Endothelial cell of umbilical vein (primary cell): Measurements from ENCODE around the gene DDX54. TPM values are rescaled to one million over a fixed set of nuclear protein-coding genes. Genes with fewer than 3 reads are reported as not detected.

ENCODE experiments used
- Bru-seq: library from RNA; stranded (reverse); fragments of 400-500 nt; gene quantifications from one replicate; lab custom pipeline; 2021; lab: Mats Ljungman, UMichigan
- BruChase-seq, 2 experiments: library from RNA; stranded (reverse); fragments of 400-500 nt; gene quantifications; one replicate each; lab custom pipeline; 2021; lab: Mats Ljungman, UMichigan
- BruUV-seq: library from RNA; stranded (reverse); fragments of 400-500 nt; replicated peaks from 2 replicates; lab custom pipeline; 2021; lab: Mats Ljungman, UMichigan
- CTCF ChIA-PET: fragments of 300-600, 350-600 bp; sonication (Branson Sonifier 250); formaldehyde crosslinking; loops from one replicate; lab custom pipeline; 2021; ENCODE audit warnings: antibody characterized with exemption, inconsistent platforms; lab: Charles Lee
- POLR2A ChIA-PET: fragments of 300-600, 350-600 bp; sonication (Branson Sonifier 250); formaldehyde crosslinking; loops from one replicate; lab custom pipeline; 2021; ENCODE audit warnings: antibody characterized with exemption, inconsistent platforms; lab: Charles Lee
- DNase-seq: peaks from one replicate; pipeline ENCODE4 v3.0.0-alpha.2; 2011; ENCODE audit warnings: low read depth, low spot score
- FAIRE-seq: peaks from 2 replicates; lab custom pipeline; 2011; peaks lifted over from hg19 to GRCh38; lab: Jason Lieb, UNC
- H2AFZ ChIP-seq: 2 replicates; pipeline ENCODE4 v1.6.0; 2012; ENCODE audit warnings: low read depth, low read length, control low read depth, inconsistent platforms
- H3K27ac ChIP-seq: 2 replicates; pipeline ENCODE4 v1.5.1; 2011; ENCODE audit warnings: low read depth, mild to moderate bottlenecking, control low read depth, low read length, moderate library complexity; ENCODE audit not compliant: insufficient read depth
- H3K27me3 ChIP-seq, 2 experiments: 2 replicates each; pipeline versions ENCODE4 v1.6.0 to v1.6.1; 2011; ENCODE audit warnings: low read length in 2 of 2, mixed read lengths in 1 of 2; ENCODE audit not compliant: control insufficient read depth in 2 of 2, insufficient read depth in 2 of 2
- H3K36me3 ChIP-seq, 2 experiments: 2 replicates in 1 of 2; 3 replicates in 1 of 2; pipeline ENCODE4 v1.5.1; 2011; ENCODE audit warnings: low read length in 2 of 2, mild to moderate bottlenecking in 1 of 2, moderate library complexity in 1 of 2; ENCODE audit not compliant: control insufficient read depth in 2 of 2, insufficient read depth in 2 of 2; ENCODE audit errors: extremely low read depth in 1 of 2
- H3K4me1 ChIP-seq: 3 replicates; pipeline ENCODE4 v1.5.1; 2011; ENCODE audit warnings: mild to moderate bottlenecking, low read length; ENCODE audit not compliant: control insufficient read depth, insufficient read depth; ENCODE audit errors: extremely low read depth
- H3K4me2 ChIP-seq: 2 replicates; pipeline ENCODE4 v1.6.1; 2011; ENCODE audit warnings: low read length, control low read depth, mixed read lengths; ENCODE audit not compliant: insufficient read depth
- H3K4me3 ChIP-seq, 3 experiments: fragments of 200-600 bp in 1 of 3; sonication (generic), shearing (Covaris generic) in 1 of 3; replicated peaks in 1 of 3; 2 replicates each; pipeline ENCODE4 v1.5.1; 2011 to 2016; ENCODE audit warnings: control low read depth in 3 of 3, low read length in 3 of 3, mild to moderate bottlenecking in 2 of 3, inconsistent platforms in 1 of 3, low read depth in 1 of 3, moderate library complexity in 1 of 3; ENCODE audit not compliant: insufficient read depth in 1 of 3
- H3K79me2 ChIP-seq: 2 replicates; pipeline ENCODE4 v1.6.0; 2012; ENCODE audit warnings: low read length, inconsistent platforms; ENCODE audit not compliant: control insufficient read depth, insufficient read depth
- H3K9ac ChIP-seq: replicated peaks from 2 replicates; pipeline ENCODE3; 2011; ENCODE audit warnings: low read length, control low read depth; ENCODE audit not compliant: insufficient read depth; ENCODE audit errors: extremely low read depth
- H3K9me1 ChIP-seq: replicated peaks from 3 replicates; pipeline ENCODE4 v1.6.0; 2011; ENCODE audit warnings: mild to moderate bottlenecking, low read length; ENCODE audit not compliant: control insufficient read depth, insufficient read depth; ENCODE audit errors: extremely low read depth
- H3K9me3 ChIP-seq: replicated peaks from 2 replicates; pipeline ENCODE4 v1.5.1; 2012; ENCODE audit warnings: low read length, inconsistent platforms; ENCODE audit not compliant: control insufficient read depth, insufficient read depth
- H4K20me1 ChIP-seq: replicated peaks from 2 replicates; pipeline ENCODE3; 2011; ENCODE audit warnings: mild to moderate bottlenecking, low read length; ENCODE audit not compliant: control insufficient read depth, insufficient read depth; ENCODE audit errors: extremely low read depth
- EZH2 ChIP-seq: IDR thresholded peaks from 2 replicates; pipeline ENCODE4 v1.6.1; 2012; ENCODE audit warnings: borderline replicate concordance, low read depth, mild to moderate bottlenecking, moderate library complexity, low read length, inconsistent platforms; ENCODE audit not compliant: severe bottlenecking
- FOS ChIP-seq: IDR thresholded peaks from 2 replicates; pipeline ENCODE4 v1.6.1; 2011; ENCODE audit warnings: mild to moderate bottlenecking, low read length, moderate library complexity, borderline replicate concordance; ENCODE audit not compliant: insufficient read depth
- GATA2 ChIP-seq: IDR thresholded peaks from 2 replicates; pipeline ENCODE4 v1.7.0; 2011; ENCODE audit warnings: low read depth, mild to moderate bottlenecking, moderate library complexity, mixed read lengths, low read length; ENCODE audit not compliant: insufficient read length, insufficient read depth
- JUN ChIP-seq: IDR thresholded peaks from 2 replicates; pipeline ENCODE4 v1.6.1; 2011; ENCODE audit warnings: borderline replicate concordance, low read depth; ENCODE audit not compliant: insufficient read length, insufficient read depth
- MYC ChIP-seq: IDR thresholded peaks from one replicate; pipeline ENCODE4 v1.6.1; 2011; ENCODE audit warnings: mild to moderate bottlenecking, low read depth, low read length
- POLR2A ChIP-seq: IDR thresholded peaks from 2 replicates; pipeline ENCODE4 v1.6.1; 2012; ENCODE audit warnings: low read depth, mild to moderate bottlenecking, control low read depth, low read length
- POLR2AphosphoS5 ChIP-seq: IDR thresholded peaks from 2 replicates; pipeline ENCODE4 v1.6.1; 2012; ENCODE audit warnings: low read depth, mild to moderate bottlenecking, control low read depth, low read length, moderate library complexity; ENCODE audit not compliant: insufficient read depth
- dilution Hi-C: fragments of 300-500 bp; cut with MboI; formaldehyde crosslinking; loops from one replicate; pipeline ENCODE4 v1.15.0; 2019; ENCODE audit warnings: low sequenced_read_pairs; ENCODE audit not compliant: extremely low pct_ligation_motif_present
- intact Hi-C: fragments of 100-400 bp; cut with micrococcal nuclease; formaldehyde crosslinking; loops from one replicate; pipeline ENCODE4 v1.10.0; 2022
- long read RNA-seq: library from polyadenylated mRNA; stranded (forward); transcript quantifications from one replicate; pipeline ENCODE4 v2.0.0, GENCODE V29; 2021
- polyA minus RNA-seq, 3 experiments: library from RNA; depleted of rRNA, polyadenylated mRNA; stranded (reverse); fragments of >200 nt; gene quantifications; 1 replicate in 1 of 3; 2 replicates in 2 of 3; pipeline ENCODE4 v1.2.3, GENCODE V29; 2011
- polyA plus RNA-seq, 4 experiments: library from polyadenylated mRNA; depleted of rRNA in 3 of 4; stranded (reverse) in 3 of 4; unstranded in 1 of 4; fragments of >200 nt; gene quantifications; 2 replicates each; pipeline versions ENCODE4 v1.2.1 to v1.2.3, GENCODE V29; 2011 to 2012; ENCODE audit warnings: missing spikeins in 1 of 4
- total RNA-seq: library from RNA; stranded (reverse); gene quantifications from 2 replicates; pipeline ENCODE4 v1.2.3, GENCODE V29; 2021
- TF ChIP-seq, protein P1 (sequence below), 2 donors: IDR thresholded peaks; 1 replicate in 1 of 2; 2 replicates in 1 of 2; pipeline ENCODE4 v1.5.1; 2011; ENCODE audit warnings: low read length in 2 of 2, mild to moderate bottlenecking in 2 of 2, moderate library complexity in 2 of 2, control low read depth in 1 of 2, inconsistent platforms in 1 of 2, low read depth in 1 of 2; ENCODE audit not compliant: insufficient read depth in 1 of 2; ENCODE audit errors: extremely low read depth in 1 of 2
- TF ChIP-seq, protein P2 (sequence below): IDR thresholded peaks from 2 replicates; pipeline ENCODE4 v1.6.1; 2011; ENCODE audit not compliant: insufficient read depth, insufficient read length

DDX54 gene
- 76.4 and 90.0 TPM in 2 replicates for total RNA-seq
- 41.9 and 54.1 TPM in 2 replicates for polyA plus RNA-seq
- 60.6 and 60.8 TPM in 2 replicates for polyA plus RNA-seq (2011; cell fraction: cytosol; rRNA removed)
- polyA plus RNA-seq (2011; cell fraction: nucleus; rRNA removed) = 70.0 and 79.9 TPM in 2 replicates
- polyA plus RNA-seq (2012) = 34.6 and 38.7 TPM in 2 replicates
- polyA minus RNA-seq = 26.9 and 43.8 TPM in 2 replicates
- polyA minus RNA-seq (2011; cell fraction: cytosol; rRNA and poly(A)+ RNA removed) = 41.9 TPM
- 36.6 and 38.9 TPM in 2 replicates for polyA minus RNA-seq (2011; cell fraction: nucleus; rRNA and poly(A)+ RNA removed)
- Bru-seq, nascent RNA = percentile 67 among the genes with signal in this experiment
- percentile 79 among the genes with signal in this experiment for BruChase-seq, experiment 1, labeled RNA remaining after a 6-hour chase
- percentile 66 among the genes with signal in this experiment for BruChase-seq, experiment 2, labeled RNA remaining after a 2-hour chase
- long read RNA-seq, full-length matches to known transcripts = 125 of 161 reads
- long read RNA-seq, partial matches to known transcripts = 20 of 161 reads
- long read RNA-seq, other reads (novel, unspliced or antisense) = 16 of 161 reads

- H3K4me2 ChIP-seq = peak within 1 kb of the TSS; percentile 91
- H3K79me2 ChIP-seq = peaks cover 49% of the 10 kb centered on the region
- peaks cover 0 to 3% of the 10 kb centered on the region in 2 experiments for H3K36me3 ChIP-seq
- TF ChIP-seq POLR2AphosphoS5 = peak; percentile 82
- TF ChIP-seq FOS = no peak
- TF ChIP-seq GATA2 = no peak
- TF ChIP-seq, protein P1, sequence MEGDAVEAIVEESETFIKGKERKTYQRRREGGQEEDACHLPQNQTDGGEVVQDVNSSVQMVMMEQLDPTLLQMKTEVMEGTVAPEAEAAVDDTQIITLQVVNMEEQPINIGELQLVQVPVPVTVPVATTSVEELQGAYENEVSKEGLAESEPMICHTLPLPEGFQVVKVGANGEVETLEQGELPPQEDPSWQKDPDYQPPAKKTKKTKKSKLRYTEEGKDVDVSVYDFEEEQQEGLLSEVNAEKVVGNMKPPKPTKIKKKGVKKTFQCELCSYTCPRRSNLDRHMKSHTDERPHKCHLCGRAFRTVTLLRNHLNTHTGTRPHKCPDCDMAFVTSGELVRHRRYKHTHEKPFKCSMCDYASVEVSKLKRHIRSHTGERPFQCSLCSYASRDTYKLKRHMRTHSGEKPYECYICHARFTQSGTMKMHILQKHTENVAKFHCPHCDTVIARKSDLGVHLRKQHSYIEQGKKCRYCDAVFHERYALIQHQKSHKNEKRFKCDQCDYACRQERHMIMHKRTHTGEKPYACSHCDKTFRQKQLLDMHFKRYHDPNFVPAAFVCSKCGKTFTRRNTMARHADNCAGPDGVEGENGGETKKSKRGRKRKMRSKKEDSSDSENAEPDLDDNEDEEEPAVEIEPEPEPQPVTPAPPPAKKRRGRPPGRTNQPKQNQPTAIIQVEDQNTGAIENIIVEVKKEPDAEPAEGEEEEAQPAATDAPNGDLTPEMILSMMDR (IDR thresholded peaks at IDR 0.05; ENCODE audit: extremely low read depth in 1 of 2, insufficient read depth in 1 of 2, low read depth in 1 of 2, low read length in 2 of 2) = no peak
- no peak for TF ChIP-seq EZH2
- TF ChIP-seq MYC = peak; percentile 77
- TF ChIP-seq, protein P2, sequence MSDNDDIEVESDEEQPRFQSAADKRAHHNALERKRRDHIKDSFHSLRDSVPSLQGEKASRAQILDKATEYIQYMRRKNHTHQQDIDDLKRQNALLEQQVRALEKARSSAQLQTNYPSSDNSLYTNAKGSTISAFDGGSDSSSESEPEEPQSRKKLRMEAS = peak; percentile 70
- no peak for TF ChIP-seq JUN
- TF ChIP-seq POLR2A = peak; percentile 91
- H3K4me1 ChIP-seq = peaks cover 12% of the 10 kb centered on the region
- dilution Hi-C loops (no loop called here), intact Hi-C loops (loop anchor here (1.0 to 2.0 kb wide), 3 partner anchors 8 to 173 kb away; partner anchors contain the start of genes PLBD2 and TPCN1)
- CTCF ChIA-PET = interaction anchor here (1.0 to 3.0 kb wide), 4 partner anchors 10 to 240 kb away, joined by 3 to 21 read pairs (median 6); no protein-coding TSS in a partner anchor
- BruUV-seq = TSS peak; percentile 60
- H3K9me1 ChIP-seq = no peaks in the 10 kb centered on the region
- DNase-seq = peak; percentile 76
- H4K20me1 ChIP-seq = no peaks in the 10 kb centered on the region
- peak within 1 kb of the TSS; percentile 70 for H2AFZ ChIP-seq
- no peaks in the 10 kb centered on the region for H3K9me3 ChIP-seq
- no peaks in the 10 kb centered on the region for H3K27me3 ChIP-seq
- peak within 1 kb of the TSS; percentile 67 for H3K27ac ChIP-seq
- no peak for FAIRE-seq
- peak within 1 kb of the TSS; percentile 91 for H3K9ac ChIP-seq
- H3K4me3 ChIP-seq = peak within 1 kb of the TSS; percentile 45 to 79 (median 76)
- POLR2A ChIA-PET = interaction anchor here (0.6 to 1.3 kb wide), 2 partner anchors 37 to 285 kb away, joined by 3 to 6 read pairs; no protein-coding TSS in a partner anchor
Observed at GRCh38 chr12:113185180-113186032, at the start of gene DDX54, which contains the start of gene RITA1. Gene DDX54 (minus strand): TSS chr12:113185478. CDS start chr12:113185451, 27 bp downstream. Gene RITA1 (plus strand): TSS chr12:113185721. CDS start chr12:113186747, 1,026 bp downstream.
